Endothelial cell of umbilical vein (primary cell): ENCODE data around the gene CHRNA10. TPM values are rescaled to one million over a fixed set of nuclear protein-coding genes. Genes with fewer than 3 reads are reported as not detected.

Experiments used
- BruUV-seq: library from RNA; stranded (reverse); fragments of 400-500 nt; replicated peaks from 2 replicates; lab custom pipeline; 2021; lab: Mats Ljungman, UMichigan
- CTCF ChIA-PET: fragments of 300-600, 350-600 bp; sonication (Branson Sonifier 250); formaldehyde crosslinking; loops from one replicate; lab custom pipeline; 2021; ENCODE audit warnings: antibody characterized with exemption, inconsistent platforms; lab: Charles Lee
- POLR2A ChIA-PET: fragments of 300-600, 350-600 bp; sonication (Branson Sonifier 250); formaldehyde crosslinking; loops from one replicate; lab custom pipeline; 2021; ENCODE audit warnings: antibody characterized with exemption, inconsistent platforms; lab: Charles Lee
- DNase-seq: peaks from one replicate; pipeline ENCODE4 v3.0.0-alpha.2; 2011; ENCODE audit warnings: low read depth, low spot score
- FAIRE-seq: peaks from 2 replicates; lab custom pipeline; 2011; peaks lifted over from hg19 to GRCh38; lab: Jason Lieb, UNC
- H2AFZ ChIP-seq: 2 replicates; pipeline ENCODE4 v1.6.0; 2012; ENCODE audit warnings: low read depth, low read length, control low read depth, inconsistent platforms
- H3K27ac ChIP-seq: 2 replicates; pipeline ENCODE4 v1.5.1; 2011; ENCODE audit warnings: low read depth, mild to moderate bottlenecking, control low read depth, low read length, moderate library complexity; ENCODE audit not compliant: insufficient read depth
- H3K27me3 ChIP-seq, 2 experiments: 2 replicates each; pipeline versions ENCODE4 v1.6.0 to v1.6.1; 2011; ENCODE audit warnings: low read length in 2 of 2, mixed read lengths in 1 of 2; ENCODE audit not compliant: control insufficient read depth in 2 of 2, insufficient read depth in 2 of 2
- H3K36me3 ChIP-seq, 2 experiments: 2 replicates in 1 of 2; 3 replicates in 1 of 2; pipeline ENCODE4 v1.5.1; 2011; ENCODE audit warnings: low read length in 2 of 2, mild to moderate bottlenecking in 1 of 2, moderate library complexity in 1 of 2; ENCODE audit not compliant: control insufficient read depth in 2 of 2, insufficient read depth in 2 of 2; ENCODE audit errors: extremely low read depth in 1 of 2
- H3K4me1 ChIP-seq: 3 replicates; pipeline ENCODE4 v1.5.1; 2011; ENCODE audit warnings: mild to moderate bottlenecking, low read length; ENCODE audit not compliant: control insufficient read depth, insufficient read depth; ENCODE audit errors: extremely low read depth
- H3K4me2 ChIP-seq: 2 replicates; pipeline ENCODE4 v1.6.1; 2011; ENCODE audit warnings: low read length, control low read depth, mixed read lengths; ENCODE audit not compliant: insufficient read depth
- H3K4me3 ChIP-seq, 3 experiments: fragments of 200-600 bp in 1 of 3; sonication (generic), shearing (Covaris generic) in 1 of 3; replicated peaks in 1 of 3; 2 replicates each; pipeline ENCODE4 v1.5.1; 2011 to 2016; ENCODE audit warnings: control low read depth in 3 of 3, low read length in 3 of 3, mild to moderate bottlenecking in 2 of 3, inconsistent platforms in 1 of 3, low read depth in 1 of 3, moderate library complexity in 1 of 3; ENCODE audit not compliant: insufficient read depth in 1 of 3
- H3K79me2 ChIP-seq: 2 replicates; pipeline ENCODE4 v1.6.0; 2012; ENCODE audit warnings: low read length, inconsistent platforms; ENCODE audit not compliant: control insufficient read depth, insufficient read depth
- H3K9ac ChIP-seq: replicated peaks from 2 replicates; pipeline ENCODE3; 2011; ENCODE audit warnings: low read length, control low read depth; ENCODE audit not compliant: insufficient read depth; ENCODE audit errors: extremely low read depth
- H3K9me1 ChIP-seq: replicated peaks from 3 replicates; pipeline ENCODE4 v1.6.0; 2011; ENCODE audit warnings: mild to moderate bottlenecking, low read length; ENCODE audit not compliant: control insufficient read depth, insufficient read depth; ENCODE audit errors: extremely low read depth
- H3K9me3 ChIP-seq: replicated peaks from 2 replicates; pipeline ENCODE4 v1.5.1; 2012; ENCODE audit warnings: low read length, inconsistent platforms; ENCODE audit not compliant: control insufficient read depth, insufficient read depth
- H4K20me1 ChIP-seq: replicated peaks from 2 replicates; pipeline ENCODE3; 2011; ENCODE audit warnings: mild to moderate bottlenecking, low read length; ENCODE audit not compliant: control insufficient read depth, insufficient read depth; ENCODE audit errors: extremely low read depth
- EZH2 ChIP-seq: IDR thresholded peaks from 2 replicates; pipeline ENCODE4 v1.6.1; 2012; ENCODE audit warnings: borderline replicate concordance, low read depth, mild to moderate bottlenecking, moderate library complexity, low read length, inconsistent platforms; ENCODE audit not compliant: severe bottlenecking
- FOS ChIP-seq: IDR thresholded peaks from 2 replicates; pipeline ENCODE4 v1.6.1; 2011; ENCODE audit warnings: mild to moderate bottlenecking, low read length, moderate library complexity, borderline replicate concordance; ENCODE audit not compliant: insufficient read depth
- GATA2 ChIP-seq: IDR thresholded peaks from 2 replicates; pipeline ENCODE4 v1.7.0; 2011; ENCODE audit warnings: low read depth, mild to moderate bottlenecking, moderate library complexity, mixed read lengths, low read length; ENCODE audit not compliant: insufficient read length, insufficient read depth
- JUN ChIP-seq: IDR thresholded peaks from 2 replicates; pipeline ENCODE4 v1.6.1; 2011; ENCODE audit warnings: borderline replicate concordance, low read depth; ENCODE audit not compliant: insufficient read length, insufficient read depth
- MYC ChIP-seq: IDR thresholded peaks from one replicate; pipeline ENCODE4 v1.6.1; 2011; ENCODE audit warnings: mild to moderate bottlenecking, low read depth, low read length
- POLR2A ChIP-seq: IDR thresholded peaks from 2 replicates; pipeline ENCODE4 v1.6.1; 2012; ENCODE audit warnings: low read depth, mild to moderate bottlenecking, control low read depth, low read length
- POLR2AphosphoS5 ChIP-seq: IDR thresholded peaks from 2 replicates; pipeline ENCODE4 v1.6.1; 2012; ENCODE audit warnings: low read depth, mild to moderate bottlenecking, control low read depth, low read length, moderate library complexity; ENCODE audit not compliant: insufficient read depth
- dilution Hi-C: fragments of 300-500 bp; cut with MboI; formaldehyde crosslinking; loops from one replicate; pipeline ENCODE4 v1.15.0; 2019; ENCODE audit warnings: low sequenced_read_pairs; ENCODE audit not compliant: extremely low pct_ligation_motif_present
- intact Hi-C: fragments of 100-400 bp; cut with micrococcal nuclease; formaldehyde crosslinking; loops from one replicate; pipeline ENCODE4 v1.10.0; 2022
- polyA plus RNA-seq, 4 experiments: library from polyadenylated mRNA; depleted of rRNA in 3 of 4; stranded (reverse) in 3 of 4; unstranded in 1 of 4; fragments of >200 nt; gene quantifications; 2 replicates each; pipeline versions ENCODE4 v1.2.1 to v1.2.3, GENCODE V29; 2011 to 2012; ENCODE audit warnings: missing spikeins in 1 of 4
- total RNA-seq: library from RNA; stranded (reverse); gene quantifications from 2 replicates; pipeline ENCODE4 v1.2.3, GENCODE V29; 2021
- TF ChIP-seq, protein P1 (sequence below), 2 donors: IDR thresholded peaks; 1 replicate in 1 of 2; 2 replicates in 1 of 2; pipeline ENCODE4 v1.5.1; 2011; ENCODE audit warnings: low read length in 2 of 2, mild to moderate bottlenecking in 2 of 2, moderate library complexity in 2 of 2, control low read depth in 1 of 2, inconsistent platforms in 1 of 2, low read depth in 1 of 2; ENCODE audit not compliant: insufficient read depth in 1 of 2; ENCODE audit errors: extremely low read depth in 1 of 2
- TF ChIP-seq, protein P2 (sequence below): IDR thresholded peaks from 2 replicates; pipeline ENCODE4 v1.6.1; 2011; ENCODE audit not compliant: insufficient read depth, insufficient read length

The CHRNA10 gene
- total and polyA plus RNA-seq, 2 donors (not counting 3 experiments of a cell fraction or from before 2014, with no cell fraction given) = 1.1 to 1.8 TPM

DNA sequence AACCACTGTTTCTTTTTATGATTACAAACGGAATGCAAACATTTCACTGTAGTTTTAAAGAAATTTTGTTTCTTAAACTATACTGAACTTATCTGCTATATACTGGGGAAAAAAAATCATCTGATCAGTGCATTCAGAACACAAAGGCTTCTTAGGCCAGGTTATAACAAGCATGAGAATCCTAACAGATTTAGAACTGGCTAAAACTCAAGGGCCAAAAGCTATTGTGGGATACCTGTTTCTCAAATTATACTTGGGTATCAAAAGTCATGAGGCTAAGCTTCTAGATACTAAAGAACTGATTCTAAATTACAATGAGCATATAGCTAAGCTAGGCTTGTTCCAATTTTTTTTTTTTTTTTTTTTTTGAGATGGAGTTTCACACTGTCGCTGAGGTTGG, 29.7 kb upstream of the CHRNA10 start:
- no peaks in the 10 kb centered on the region for H3K9me3 ChIP-seq
- H3K4me2 ChIP-seq = no peak overlapping the region
- no peaks in the 10 kb centered on the region for H3K27me3 ChIP-seq
- dilution Hi-C loops (no loop called here), intact Hi-C loops (no loop called here)
- H3K27ac ChIP-seq = no peak overlapping the region
- FAIRE-seq (no peak), DNase-seq (no peak)
- no peaks in the 10 kb centered on the region for H4K20me1 ChIP-seq
- H3K79me2 ChIP-seq = no peaks in the 10 kb centered on the region
- H3K9ac ChIP-seq = no peak overlapping the region
- no peak for TF ChIP-seq POLR2AphosphoS5
- POLR2A ChIA-PET = no interaction called here
- H2AFZ ChIP-seq = no peak overlapping the region
- CTCF ChIA-PET = interaction anchor here (0.6 kb wide), 1 partner anchor 141 kb away, joined by 4 read pairs; no protein-coding TSS in a partner anchor
- H3K4me1 ChIP-seq = no peaks in the 10 kb centered on the region
- peaks cover 37% of the 10 kb centered on the region in 2 experiments for H3K36me3 ChIP-seq
- BruUV-seq = no TSS peak
- H3K9me1 ChIP-seq = no peaks in the 10 kb centered on the region
- no peak overlapping the region for H3K4me3 ChIP-seq

DNA sequence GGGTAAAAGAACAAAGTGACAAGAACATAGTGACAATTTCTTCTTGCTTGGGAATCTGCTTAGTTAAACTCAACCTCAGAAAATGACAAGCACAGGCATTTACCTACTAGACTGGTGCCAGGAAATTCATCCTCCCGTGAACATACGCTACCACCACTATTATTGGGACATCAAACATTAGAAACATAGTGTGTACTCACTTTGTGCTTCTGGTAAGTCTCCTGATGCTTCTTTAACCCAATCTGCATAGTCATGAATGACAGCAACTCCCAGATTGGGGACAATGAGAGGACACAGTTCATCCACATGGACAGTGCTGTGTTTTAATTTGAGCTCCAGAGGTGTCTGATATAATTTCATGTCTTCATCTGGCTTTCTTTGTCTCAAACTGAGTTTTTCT, 29.2 kb upstream of the CHRNA10 start:
- H3K27me3 ChIP-seq = no peaks in the 10 kb centered on the region
- TF ChIP-seq, protein P1, sequence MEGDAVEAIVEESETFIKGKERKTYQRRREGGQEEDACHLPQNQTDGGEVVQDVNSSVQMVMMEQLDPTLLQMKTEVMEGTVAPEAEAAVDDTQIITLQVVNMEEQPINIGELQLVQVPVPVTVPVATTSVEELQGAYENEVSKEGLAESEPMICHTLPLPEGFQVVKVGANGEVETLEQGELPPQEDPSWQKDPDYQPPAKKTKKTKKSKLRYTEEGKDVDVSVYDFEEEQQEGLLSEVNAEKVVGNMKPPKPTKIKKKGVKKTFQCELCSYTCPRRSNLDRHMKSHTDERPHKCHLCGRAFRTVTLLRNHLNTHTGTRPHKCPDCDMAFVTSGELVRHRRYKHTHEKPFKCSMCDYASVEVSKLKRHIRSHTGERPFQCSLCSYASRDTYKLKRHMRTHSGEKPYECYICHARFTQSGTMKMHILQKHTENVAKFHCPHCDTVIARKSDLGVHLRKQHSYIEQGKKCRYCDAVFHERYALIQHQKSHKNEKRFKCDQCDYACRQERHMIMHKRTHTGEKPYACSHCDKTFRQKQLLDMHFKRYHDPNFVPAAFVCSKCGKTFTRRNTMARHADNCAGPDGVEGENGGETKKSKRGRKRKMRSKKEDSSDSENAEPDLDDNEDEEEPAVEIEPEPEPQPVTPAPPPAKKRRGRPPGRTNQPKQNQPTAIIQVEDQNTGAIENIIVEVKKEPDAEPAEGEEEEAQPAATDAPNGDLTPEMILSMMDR (IDR thresholded peaks at IDR 0.05; ENCODE audit: extremely low read depth in 1 of 2, insufficient read depth in 1 of 2, low read depth in 1 of 2, low read length in 2 of 2) = no peak
- no peak for TF ChIP-seq GATA2
- no peak for TF ChIP-seq JUN
- TF ChIP-seq, protein P2, sequence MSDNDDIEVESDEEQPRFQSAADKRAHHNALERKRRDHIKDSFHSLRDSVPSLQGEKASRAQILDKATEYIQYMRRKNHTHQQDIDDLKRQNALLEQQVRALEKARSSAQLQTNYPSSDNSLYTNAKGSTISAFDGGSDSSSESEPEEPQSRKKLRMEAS = no peak
- no peak for TF ChIP-seq MYC
- TF ChIP-seq FOS = no peak
- no peak for TF ChIP-seq POLR2AphosphoS5
- no peak for TF ChIP-seq POLR2A
- TF ChIP-seq EZH2 = no peak
- dilution Hi-C loops = no loop called here
- intact Hi-C loops = no loop called here
- H3K4me2 ChIP-seq = no peak overlapping the region
- H3K9me3 ChIP-seq = no peaks in the 10 kb centered on the region
- FAIRE-seq (no peak), DNase-seq (no peak)
- peaks cover 38 to 40% of the 10 kb centered on the region in 2 experiments for H3K36me3 ChIP-seq
- H3K79me2 ChIP-seq = no peaks in the 10 kb centered on the region
- no peak overlapping the region for H3K27ac ChIP-seq
- no peak overlapping the region for H2AFZ ChIP-seq
- CTCF ChIA-PET = interaction anchor here (0.6 kb wide), 1 partner anchor 141 kb away, joined by 4 read pairs; no protein-coding TSS in a partner anchor
- H3K4me1 ChIP-seq = no peaks in the 10 kb centered on the region
- H4K20me1 ChIP-seq = no peaks in the 10 kb centered on the region
- H3K4me3 ChIP-seq = no peak overlapping the region
- H3K9ac ChIP-seq = no peak overlapping the region
- POLR2A ChIA-PET = no interaction called here
- H3K9me1 ChIP-seq = no peaks in the 10 kb centered on the region
- no TSS peak for BruUV-seq
